KOPT-K1 (cell line): ENCODE data around the gene CDH13.

Source experiments
- H3K27ac ChIP-seq: fragments of 200-600 bp; sonication (generic); 2 replicates; pipeline ENCODE4 v1.5.1; 2016; ENCODE audit warnings: antibody characterized with exemption, mild to moderate bottlenecking, low read depth, low read length; ENCODE audit not compliant: poor library complexity, severe bottlenecking
- H3K36me3 ChIP-seq: fragments of 200-600 bp; sonication (generic); 2 replicates; pipeline ENCODE4 v1.5.1; 2017; ENCODE audit warnings: antibody characterized with exemption, mild to moderate bottlenecking, low read length, moderate library complexity; ENCODE audit not compliant: insufficient read depth
- H3K9me3 ChIP-seq: fragments of 200-600 bp; sonication (generic); 2 replicates; pipeline ENCODE4 v1.5.1; 2017; ENCODE audit warnings: antibody characterized with exemption, low read length, mild to moderate bottlenecking; ENCODE audit not compliant: insufficient read depth, poor library complexity, severe bottlenecking

Gene CDH13

DNA sequence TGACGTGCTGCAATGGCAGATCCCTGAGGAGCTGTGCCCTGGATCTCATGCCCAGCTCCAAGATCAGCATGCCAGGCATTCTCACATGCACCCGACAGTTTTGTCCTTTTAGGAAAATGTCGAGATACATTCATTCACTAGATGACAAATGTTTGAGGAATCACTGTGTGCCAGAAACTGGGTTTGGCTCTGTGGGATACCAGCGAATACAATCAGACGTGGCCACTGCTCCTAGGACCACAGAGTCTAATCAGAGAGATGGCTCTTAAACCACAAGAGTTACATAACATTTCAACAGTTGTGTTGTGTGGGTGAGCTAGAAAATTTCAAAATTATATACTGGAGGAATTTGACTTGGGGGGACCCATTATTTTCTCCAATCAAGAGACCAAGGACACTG is 579.7 kb downstream of the CDH13 start:
- no peak overlapping the region for H3K27ac ChIP-seq
- no peaks in the 10 kb centered on the region for H3K9me3 ChIP-seq
- H3K36me3 ChIP-seq: no peaks in the 10 kb centered on the region

- Histone ChIP-seq H3K9me3 (no peaks in the 10 kb centered on the region), H3K27ac (no peak overlapping the region)
Observed at GRCh38 chr16:83211711-83212110, 584.9 kb downstream of the CDH13 start.

DNA sequence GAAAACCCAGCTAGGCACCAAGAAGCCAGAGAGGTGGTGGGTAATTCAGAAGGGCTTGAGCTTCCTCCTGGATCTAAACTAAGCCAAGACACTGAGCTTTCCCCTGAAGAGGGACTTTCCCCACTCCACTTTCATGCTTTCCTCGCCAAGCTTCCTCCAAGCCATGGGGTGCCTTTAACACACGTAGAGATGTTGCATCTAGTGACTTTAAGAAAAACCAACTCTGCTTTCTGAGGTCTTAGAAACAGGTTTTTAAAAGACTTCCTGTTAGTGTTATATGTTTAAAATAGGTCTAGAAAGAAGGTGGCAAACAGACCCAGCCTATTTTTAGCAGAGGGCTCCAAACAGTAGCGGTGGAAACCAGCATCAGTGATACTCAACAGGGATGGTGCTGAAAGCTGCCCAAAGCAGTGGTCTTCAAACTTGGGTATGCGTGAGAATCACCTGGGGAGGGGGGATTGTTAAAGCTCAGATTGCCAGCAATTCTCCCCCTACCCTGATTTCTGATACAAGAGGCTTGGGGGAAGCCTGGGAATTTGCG is 585.6 kb downstream of the CDH13 start:
- Histone ChIP-seq H3K9me3 (no peaks in the 10 kb centered on the region), H3K36me3 (no peaks in the 10 kb centered on the region), H3K27ac (no peak overlapping the region)

More at GRCh38 chr16:83211711-83212110, 584.9 kb downstream of the CDH13 start:
- no peaks in the 10 kb centered on the region for H3K36me3 ChIP-seq

- Histone ChIP-seq H3K36me3 (no peaks in the 10 kb centered on the region), H3K9me3 (no peaks in the 10 kb centered on the region), H3K27ac (no peak overlapping the region)
Observed at GRCh38 chr16:83214671-83215070, 587.9 kb downstream of the CDH13 start.

- no peaks in the 10 kb centered on the region for H3K36me3 ChIP-seq
- H3K27ac ChIP-seq: no peak overlapping the region
- H3K9me3 ChIP-seq: no peaks in the 10 kb centered on the region
Observed at GRCh38 chr16:83215406-83216001, 588.7 kb downstream of the CDH13 start.

DNA sequence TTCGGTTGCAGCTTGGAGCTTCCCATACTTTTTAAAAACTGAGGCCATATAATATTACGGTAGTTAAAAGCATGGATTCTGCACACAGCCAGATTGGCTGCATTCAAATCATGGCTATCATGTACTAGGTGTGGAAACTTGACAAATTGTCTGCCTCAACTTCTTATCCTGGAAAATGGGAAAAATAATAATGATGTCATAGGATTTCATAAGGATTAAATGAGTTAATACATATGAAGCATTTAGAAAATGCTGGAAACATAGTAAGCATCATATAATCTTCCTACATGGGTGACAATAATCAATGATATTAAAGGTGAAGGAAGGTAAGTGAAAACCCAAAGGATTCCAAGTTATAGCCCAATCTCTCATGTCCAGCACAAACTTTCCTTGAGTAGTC is 592.5 kb downstream of the CDH13 start:
- H3K36me3 ChIP-seq: no peaks in the 10 kb centered on the region
- H3K27ac ChIP-seq: no peak overlapping the region
- no peaks in the 10 kb centered on the region for H3K9me3 ChIP-seq

- Histone ChIP-seq H3K27ac (no peak overlapping the region), H3K36me3 (no peaks in the 10 kb centered on the region), H3K9me3 (no peaks in the 10 kb centered on the region)
Observed at GRCh38 chr16:83220066-83220465, 593.3 kb downstream of the CDH13 start.

GRCh38 chr16:83224642-83225041 is 597.9 kb downstream of the CDH13 start:
- Histone ChIP-seq H3K36me3 (no peaks in the 10 kb centered on the region), H3K27ac (no peak overlapping the region), H3K9me3 (no peaks in the 10 kb centered on the region)

DNA sequence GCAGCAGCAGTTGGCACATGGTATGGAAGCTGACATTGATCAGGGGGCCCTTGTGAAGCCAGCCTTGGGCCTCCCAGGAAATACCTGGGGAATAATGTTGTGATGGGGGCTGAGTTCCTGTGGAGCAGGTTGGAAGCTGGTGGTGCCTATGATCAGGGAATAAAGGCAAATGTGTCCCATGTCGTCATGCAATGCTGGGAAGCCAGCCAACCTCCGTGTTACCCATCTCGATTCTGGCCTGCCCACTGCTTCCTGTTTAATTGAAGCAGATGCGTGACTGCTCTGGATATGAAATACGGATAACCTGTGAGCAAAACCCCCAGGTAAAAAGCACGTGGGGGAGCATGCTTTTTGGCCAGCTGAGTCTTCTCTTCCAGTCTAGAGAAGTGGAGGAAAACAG is 600.6 kb downstream of the CDH13 start:
- Histone ChIP-seq H3K9me3 (peaks cover 4% of the 10 kb centered on the region), H3K36me3 (no peaks in the 10 kb centered on the region), H3K27ac (no peak overlapping the region)

- H3K27ac ChIP-seq: no peak overlapping the region
Observed at GRCh38 chr16:83231729-83232128, 605.0 kb downstream of the CDH13 start.

GRCh38 chr16:83233153-83233552 is 606.4 kb downstream of the CDH13 start:
- H3K36me3 ChIP-seq: no peaks in the 10 kb centered on the region
- H3K9me3 ChIP-seq: peaks cover 4% of the 10 kb centered on the region
- H3K27ac ChIP-seq: no peak overlapping the region

More at GRCh38 chr16:83231729-83232128, 605.0 kb downstream of the CDH13 start:
- Histone ChIP-seq H3K36me3 (no peaks in the 10 kb centered on the region), H3K9me3 (peaks cover 4% of the 10 kb centered on the region)

- no peaks in the 10 kb centered on the region for H3K36me3 ChIP-seq
- H3K9me3 ChIP-seq: no peaks in the 10 kb centered on the region
- no peak overlapping the region for H3K27ac ChIP-seq
Observed at GRCh38 chr16:83238949-83239691, 612.4 kb downstream of the CDH13 start.

GRCh38 chr16:83244057-83244456 is 617.3 kb downstream of the CDH13 start:
- H3K36me3 ChIP-seq: no peaks in the 10 kb centered on the region
- no peak overlapping the region for H3K27ac ChIP-seq

GRCh38 chr16:83245061-83245460 is 618.3 kb downstream of the CDH13 start:
- Histone ChIP-seq H3K9me3 (no peaks in the 10 kb centered on the region), H3K27ac (no peak overlapping the region), H3K36me3 (no peaks in the 10 kb centered on the region)

More at GRCh38 chr16:83244057-83244456, 617.3 kb downstream of the CDH13 start:
- no peaks in the 10 kb centered on the region for H3K9me3 ChIP-seq

GRCh38 chr16:83247767-83248372 is 621.1 kb downstream of the CDH13 start:
- H3K27ac ChIP-seq: no peak overlapping the region
- H3K9me3 ChIP-seq: no peaks in the 10 kb centered on the region
- no peaks in the 10 kb centered on the region for H3K36me3 ChIP-seq
